Suppressor macrophage (primary cell): ENCODE data around the gene CCDC127.
"Not testable (repeated sequence)": the region's sequence is repeated elsewhere in the genome, so short reads cannot be mapped to it uniquely, and the experiment has no call there.

Experiments used
- DNase-seq, 4 experiments: peaks; one replicate each; pipeline ENCODE4 v3.0.0-alpha.2; 2020 to 2022
- total RNA-seq, 17 experiments: gene quantifications; one replicate each; lab custom pipeline; 2026; ENCODE audit warnings: mixed read lengths in 6 of 17, inconsistent platforms in 3 of 17; lab: John Stamatoyannopoulos, UW

The CCDC127 gene, protein sequence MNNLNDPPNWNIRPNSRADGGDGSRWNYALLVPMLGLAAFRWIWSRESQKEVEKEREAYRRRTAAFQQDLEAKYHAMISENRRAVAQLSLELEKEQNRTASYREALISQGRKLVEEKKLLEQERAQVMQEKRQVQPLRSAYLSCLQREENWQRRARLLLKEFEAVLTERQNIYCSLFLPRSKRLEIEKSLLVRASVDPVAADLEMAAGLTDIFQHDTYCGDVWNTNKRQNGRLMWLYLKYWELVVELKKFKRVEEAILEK
- 8.5 to 27.6 (median 15.8) reads per million in 17 experiments for total RNA-seq

- peak; percentile 97 to 99 (median 98) for DNase-seq
Measured at GRCh38 chr5:217494-218456, at the start of gene CCDC127, which contains the start of gene SDHA. CCDC127 (minus strand) TSS chr5:218153; CDS start chr5:216849, 1,304 bp downstream. SDHA (plus strand) TSS chr5:218320; CDS start chr5:218356, 36 bp downstream.

DNA sequence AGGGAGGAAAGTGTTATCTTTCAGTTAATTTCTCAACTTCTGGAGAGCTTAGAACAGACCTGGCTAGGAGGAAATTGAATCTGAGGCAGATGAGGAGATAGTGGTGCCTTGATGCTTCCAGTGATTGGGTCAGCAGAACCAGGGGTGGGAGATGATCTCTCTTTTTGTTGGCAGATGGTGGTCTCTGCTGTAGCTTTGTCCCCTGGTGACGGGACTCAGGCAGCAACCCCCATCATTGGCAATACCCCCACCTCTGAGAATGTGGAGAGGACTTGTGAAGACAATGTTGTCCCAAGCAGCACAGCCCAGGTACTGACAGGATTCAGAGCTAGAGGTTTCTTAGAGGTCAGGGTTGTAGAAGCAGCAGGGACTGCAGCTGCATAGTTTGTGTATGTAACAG, 49.8 kb upstream of the CCDC127 start:
- no peak for DNase-seq

DNA sequence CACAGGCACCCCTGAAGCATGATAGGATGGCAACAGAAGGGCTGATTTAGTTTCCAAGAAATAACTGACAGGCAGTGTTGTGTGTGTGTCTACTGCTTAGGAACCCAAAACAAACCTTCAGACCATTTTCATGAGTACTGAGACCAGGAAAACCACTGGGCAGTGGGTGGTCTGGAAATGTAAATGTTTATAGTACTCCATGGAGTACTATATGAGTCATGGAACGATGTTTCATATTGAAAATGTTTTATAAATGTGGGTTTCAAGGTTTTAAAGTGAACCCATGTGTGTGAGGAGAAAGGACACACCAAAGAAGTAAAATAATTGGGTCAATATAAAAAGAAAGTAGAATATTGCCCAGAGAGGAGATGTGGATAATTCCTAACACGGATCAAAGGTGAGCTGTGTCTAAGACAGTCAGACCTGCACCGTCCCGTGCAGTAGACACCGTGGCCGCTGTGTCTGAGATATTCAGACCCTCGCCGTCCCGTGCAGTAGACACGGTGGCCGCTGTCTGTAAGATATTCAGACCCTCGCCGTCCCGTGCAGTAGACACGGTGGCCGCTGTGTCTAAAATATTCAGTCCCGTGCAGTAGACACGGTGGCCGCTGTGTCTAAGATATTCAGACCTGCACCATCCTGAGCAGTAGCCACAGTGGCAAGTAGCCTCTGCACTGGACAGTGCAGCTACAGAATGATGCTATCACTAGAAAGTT, 48.5 kb upstream of the CCDC127 start:
- DNase-seq, result not testable (repeated sequence)

- no peak for DNase-seq
Measured at GRCh38 chr5:264338-264737, 46.4 kb upstream of the CCDC127 start.

DNA sequence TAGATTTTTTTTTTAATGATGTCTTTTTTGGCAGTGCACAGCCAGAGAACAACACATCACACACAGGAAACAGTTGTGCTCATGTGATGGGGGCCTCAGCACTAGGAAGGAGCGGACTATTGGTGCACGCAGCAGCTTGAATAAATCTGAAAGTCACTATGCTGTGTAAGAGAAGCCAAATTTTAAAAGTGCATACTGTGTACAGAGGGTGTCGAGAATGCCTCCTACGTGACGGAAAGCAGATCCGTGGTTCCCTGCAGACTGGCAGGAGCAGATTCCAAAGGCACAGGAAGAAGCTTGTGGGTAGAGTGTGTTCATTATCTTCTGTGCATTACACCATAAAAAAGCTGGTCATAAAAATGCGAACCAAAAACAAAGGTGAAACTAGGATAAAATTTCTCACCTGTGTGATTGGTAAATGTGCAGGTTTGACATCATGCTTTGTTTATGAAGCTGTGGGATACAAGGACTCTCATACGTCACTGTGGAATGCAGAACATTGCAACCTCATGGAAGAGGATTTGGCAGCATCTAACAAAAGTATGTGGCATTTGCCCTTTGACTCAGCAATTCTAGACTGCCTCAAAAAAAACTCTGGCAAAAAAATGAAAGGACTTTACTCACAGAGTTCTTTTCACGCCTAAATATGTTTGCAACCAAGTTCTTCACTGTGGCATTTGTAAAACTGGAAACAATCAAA, 45.5 kb upstream of the CCDC127 start:
- DNase-seq, result not testable (repeated sequence)

DNA sequence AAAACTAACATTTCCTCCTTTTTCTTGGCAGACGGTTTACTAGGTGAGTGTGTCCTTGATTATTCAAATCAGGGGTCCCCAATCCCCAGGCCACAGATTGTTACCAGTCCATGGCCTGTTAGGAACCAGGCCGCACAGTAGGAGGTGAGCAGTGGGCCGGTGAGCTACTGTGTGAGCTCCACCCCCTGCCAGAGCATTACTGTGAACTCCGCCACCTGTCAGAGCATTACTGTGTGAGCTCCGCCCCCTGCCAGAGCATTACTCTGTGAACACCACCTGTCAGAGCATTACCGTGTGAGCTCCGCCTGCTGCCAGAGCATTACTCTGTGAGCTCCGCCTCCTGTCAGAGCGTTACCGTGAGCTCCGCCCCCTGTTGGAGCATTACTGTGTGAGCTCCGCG, 39.2 kb upstream of the CCDC127 start:
- DNase-seq, result no peak

DNA sequence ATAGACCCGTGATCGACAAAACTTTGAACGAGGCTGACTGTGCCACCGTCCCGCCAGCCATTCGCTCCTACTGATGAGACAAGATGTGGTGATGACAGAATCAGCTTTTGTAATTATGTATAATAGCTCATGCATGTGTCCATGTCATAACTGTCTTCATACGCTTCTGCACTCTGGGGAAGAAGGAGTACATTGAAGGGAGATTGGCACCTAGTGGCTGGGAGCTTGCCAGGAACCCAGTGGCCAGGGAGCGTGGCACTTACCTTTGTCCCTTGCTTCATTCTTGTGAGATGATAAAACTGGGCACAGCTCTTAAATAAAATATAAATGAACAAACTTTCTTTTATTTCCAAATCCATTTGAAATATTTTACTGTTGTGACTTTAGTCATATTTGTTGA, 38.4 kb upstream of the CCDC127 start:
- DNase-seq, result not testable (repeated sequence)

DNA sequence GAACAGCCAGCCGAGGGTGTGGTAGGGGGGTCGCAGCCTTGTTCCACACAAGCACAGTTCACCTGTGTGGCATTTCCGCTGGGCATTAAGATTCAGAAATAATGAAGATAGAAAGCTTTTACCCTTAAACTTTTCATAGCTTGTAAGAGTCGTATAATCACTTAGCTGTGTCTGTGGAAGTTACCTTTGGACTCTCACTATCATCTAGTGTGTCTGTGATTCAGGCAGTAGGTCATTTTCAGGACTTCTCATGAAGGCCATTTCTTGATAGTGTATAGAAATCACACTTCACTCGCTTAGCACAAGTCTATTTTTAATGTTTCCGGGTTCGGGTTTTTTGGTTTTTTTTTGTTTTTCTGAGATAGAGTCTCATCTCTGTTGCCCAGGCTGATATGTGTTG, 37.2 kb upstream of the CCDC127 start:
- not testable (repeated sequence) for DNase-seq

DNA sequence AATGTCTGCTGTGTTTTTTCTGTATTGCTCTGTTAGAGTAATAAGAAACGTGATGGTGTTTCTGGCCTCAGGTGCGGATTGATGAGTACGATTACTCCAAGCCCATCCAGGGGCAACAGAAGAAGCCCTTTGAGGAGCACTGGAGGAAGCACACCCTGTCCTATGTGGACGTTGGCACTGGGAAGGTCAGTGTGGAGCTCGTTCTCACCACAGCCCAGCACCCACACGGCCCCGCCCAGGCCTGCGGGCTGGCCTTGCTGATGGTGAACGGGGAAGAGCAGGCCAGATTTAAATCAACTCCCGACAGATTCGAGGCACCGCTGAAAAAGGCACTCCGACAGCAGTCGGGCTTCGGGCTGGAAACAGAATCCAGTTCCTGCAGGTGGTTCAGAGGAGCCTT, 36.4 kb upstream of the CCDC127 start:
- DNase-seq, result not testable (repeated sequence)

- no peak for DNase-seq
Measured at GRCh38 chr5:252546-252945, 34.6 kb upstream of the CCDC127 start.

DNA sequence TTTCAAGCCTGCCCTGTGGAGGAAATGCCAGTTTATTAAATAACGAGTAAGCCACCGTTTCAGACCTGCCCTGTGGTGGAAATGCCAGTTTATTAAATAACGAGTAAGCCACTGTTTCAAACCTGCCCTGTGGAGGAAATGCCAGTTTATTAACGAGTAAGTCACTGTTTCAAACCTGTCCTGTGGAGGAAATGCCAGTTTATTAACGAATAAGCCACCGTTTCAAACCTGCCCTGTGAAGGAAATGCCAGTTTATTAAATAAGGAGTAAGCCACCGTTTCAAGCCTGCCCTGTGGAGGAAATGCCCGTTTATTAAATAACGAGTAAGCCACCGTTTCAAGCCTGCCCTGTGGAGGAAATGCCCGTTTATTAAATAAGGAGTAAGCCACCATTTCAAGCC, 34.0 kb upstream of the CCDC127 start:
- not testable (repeated sequence) for DNase-seq

DNA sequence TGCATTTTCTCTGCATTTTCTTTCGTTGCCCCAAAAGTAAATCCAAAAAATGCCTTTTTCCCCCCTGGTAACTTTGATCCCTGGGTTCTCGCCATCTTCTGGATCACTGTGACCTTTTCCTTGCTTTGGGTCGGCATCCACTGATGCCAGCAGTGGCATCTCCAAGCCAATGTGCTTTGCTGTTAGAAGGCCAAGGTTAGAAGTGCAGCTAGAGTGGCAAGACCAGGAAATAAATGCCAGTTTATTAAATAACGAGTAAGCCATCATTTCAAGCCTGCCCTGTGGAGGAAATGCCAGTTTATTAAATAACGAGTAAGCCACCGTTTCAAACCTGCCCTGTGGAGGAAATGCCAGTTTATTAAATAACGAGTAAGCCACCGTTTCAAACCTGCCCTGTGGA, 33.6 kb upstream of the CCDC127 start:
- DNase-seq, result not testable (repeated sequence)

- not testable (repeated sequence) for DNase-seq
Measured at GRCh38 chr5:251016-251415, 33.1 kb upstream of the CCDC127 start.

DNA sequence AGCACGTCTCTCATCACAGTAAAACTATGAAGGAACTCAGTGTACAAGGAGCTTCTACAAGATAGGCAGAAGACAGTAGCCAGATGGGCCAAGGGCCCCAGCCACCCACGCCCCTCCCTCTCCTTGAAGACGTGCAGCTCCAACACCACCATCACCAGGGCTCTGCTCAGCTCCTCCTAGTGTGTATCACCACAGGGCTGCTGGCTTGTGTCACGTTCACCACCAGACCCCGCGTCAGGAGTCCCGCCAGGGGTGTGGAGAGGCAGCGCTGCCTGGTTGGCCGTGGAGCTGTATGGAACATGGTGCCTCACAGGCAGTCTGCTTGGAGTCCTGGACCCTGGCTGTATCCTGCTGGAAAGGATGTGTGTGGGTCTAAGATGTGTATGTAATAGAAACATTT, 32.4 kb upstream of the CCDC127 start:
- not testable (repeated sequence) for DNase-seq

DNA sequence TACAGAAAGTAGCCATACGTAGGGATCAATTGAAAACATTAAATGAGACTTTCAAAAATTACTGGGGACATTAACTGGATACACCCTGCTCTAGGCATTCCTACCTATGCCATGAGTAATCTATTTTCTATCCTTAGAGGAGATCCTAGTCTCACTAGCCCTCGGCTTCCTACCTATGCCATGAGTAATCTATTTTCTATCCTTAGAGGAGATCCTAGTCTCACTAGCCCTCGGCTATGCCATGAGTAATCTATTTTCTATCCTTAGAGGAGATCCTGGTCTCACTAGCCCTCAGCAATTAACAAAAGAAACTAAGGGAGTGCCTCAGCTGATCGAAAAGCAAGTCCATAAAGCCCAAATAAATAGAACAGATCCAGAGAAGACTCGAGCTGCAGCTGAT, 27.8 kb upstream of the CCDC127 start:
- not testable (repeated sequence) for DNase-seq

DNA sequence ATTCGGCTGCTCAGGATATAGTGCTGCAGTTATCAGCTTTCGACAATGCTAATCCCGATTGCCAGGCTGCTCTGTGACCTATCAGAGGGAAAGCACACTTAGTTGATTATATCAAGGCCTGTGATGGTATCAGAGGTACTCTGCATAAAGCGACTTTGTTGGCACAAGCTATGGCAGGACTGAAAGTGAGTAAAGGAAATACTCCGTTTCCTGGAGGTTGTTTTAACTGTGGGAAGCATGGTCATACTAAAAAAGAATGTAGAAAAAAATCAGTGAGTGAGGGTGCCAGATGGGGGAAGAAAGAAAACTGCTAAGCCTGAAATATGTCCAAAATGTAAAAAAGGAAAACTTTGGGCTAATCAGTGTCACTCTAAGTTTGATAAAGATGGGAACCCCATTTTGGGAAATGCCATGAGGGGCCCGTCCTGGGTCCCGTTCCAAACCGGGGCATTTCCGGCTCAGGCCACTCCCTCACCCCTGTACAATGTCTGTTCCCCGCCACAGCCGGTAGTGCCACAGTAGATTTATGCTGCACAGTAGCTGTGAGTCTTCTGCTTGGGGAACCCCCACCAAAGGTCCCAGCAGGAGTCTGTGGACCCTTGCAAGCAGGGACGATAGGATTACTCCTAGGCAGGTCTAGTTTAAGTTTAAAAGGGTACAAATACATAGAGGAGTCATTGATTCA, 25.9 kb upstream of the CCDC127 start:
- DNase-seq, result not testable (repeated sequence)

GRCh38 chr5:241045-241669, 23.2 kb upstream of the CCDC127 start:
- DNase-seq, result peak in 2 of 4 experiments; percentile 11 to 17

DNA sequence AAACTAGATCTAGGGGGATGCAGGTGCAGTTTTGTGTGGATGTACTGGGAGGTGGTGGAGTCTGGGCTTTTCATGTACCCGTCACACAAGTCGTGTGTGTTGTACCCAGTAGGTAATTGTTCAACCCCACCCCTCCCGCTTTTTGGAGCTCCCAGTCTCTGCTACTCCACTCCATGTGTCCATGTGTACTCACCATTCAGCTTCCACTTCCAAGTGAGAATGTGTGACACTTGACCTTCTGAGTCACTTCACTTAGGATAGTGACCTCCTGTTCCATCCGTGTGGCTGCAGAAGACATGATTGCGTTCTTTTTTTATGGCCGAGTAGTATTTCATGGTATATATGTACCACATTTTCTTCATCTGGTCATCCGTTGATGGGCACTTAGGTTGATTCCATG, 22.6 kb upstream of the CCDC127 start:
- not testable (repeated sequence) for DNase-seq

DNA sequence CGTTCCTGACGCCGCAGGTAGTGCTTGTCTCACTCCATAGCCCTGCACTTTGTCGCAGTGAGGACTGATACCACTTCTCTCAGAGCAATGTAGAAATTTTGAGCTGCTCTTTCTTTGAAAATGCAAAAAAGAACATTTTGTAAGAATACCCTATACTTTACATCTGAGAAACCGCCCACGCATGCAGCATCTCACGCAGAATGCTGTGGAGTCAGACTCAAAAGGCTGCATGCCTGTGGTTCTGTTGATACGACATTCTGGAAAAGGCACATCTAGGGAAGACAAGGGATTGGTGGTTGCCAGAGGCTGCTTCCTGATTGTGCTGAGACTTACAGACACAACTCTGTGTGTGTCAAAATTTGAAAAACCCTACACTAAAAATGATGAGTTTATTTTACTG, 20.0 kb upstream of the CCDC127 start:
- not testable (repeated sequence) for DNase-seq

- DNase-seq, result not testable (repeated sequence)
Measured at GRCh38 chr5:235527-235926, 17.6 kb upstream of the CCDC127 start.

DNA sequence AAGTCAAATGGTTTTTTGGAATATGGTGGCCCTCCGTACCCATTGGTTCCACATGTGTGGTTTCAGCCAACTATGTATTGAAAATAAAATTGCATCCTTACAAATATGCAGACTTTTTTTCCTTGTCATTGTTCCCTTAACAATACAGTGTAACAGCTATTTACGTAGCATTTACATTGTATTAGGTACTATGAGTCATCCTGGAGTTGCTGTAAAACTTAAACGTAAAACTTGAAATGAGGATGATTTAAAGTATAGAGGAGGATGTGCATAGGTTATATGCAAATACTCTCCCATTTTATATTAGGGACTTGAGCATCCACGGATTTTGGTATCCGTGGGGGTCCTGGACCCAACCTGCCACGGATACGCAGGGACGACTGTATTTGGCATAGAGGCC, 16.5 kb upstream of the CCDC127 start:
- no peak for DNase-seq
